Activated naive CD4-positive, alpha-beta T cell treated with anti-CD3 and anti-CD28 coated beads, Interleukin-2, amount 10 ng/mL, durations not matched to agents 7 days and 5 days (primary cell): ENCODE measurements around the gene MAPK1.
"Not testable (repeated sequence)": the region's sequence is repeated elsewhere in the genome, so short reads cannot be mapped to it uniquely, and the experiment has no call there.

ENCODE experiments used
- CTCF ChIA-PET: fragments of 350-600 bp; sonication (Branson Sonifier 250); formaldehyde crosslinking; loops from one replicate; lab custom pipeline; 2021; ENCODE audit warnings: antibody characterized with exemption; lab: Charles Lee
- DNase-seq: peaks from one replicate; pipeline ENCODE4 v3.0.0-alpha.2; 2020
- H3K27ac Mint-ChIP-seq: one replicate; pipeline ENCODE4 v1.8.0; 2021; ENCODE audit warnings: mild to moderate bottlenecking, moderate library complexity, mixed read lengths
- H3K27me3 Mint-ChIP-seq: one replicate; pipeline ENCODE4 v1.8.0; 2021; ENCODE audit warnings: mild to moderate bottlenecking, mixed read lengths
- H3K36me3 Mint-ChIP-seq: one replicate; pipeline ENCODE4 v1.8.0; 2021; ENCODE audit warnings: mixed read lengths
- H3K4me1 Mint-ChIP-seq: one replicate; pipeline ENCODE4 v1.8.0; 2021; ENCODE audit warnings: mixed read lengths
- H3K4me3 Mint-ChIP-seq: one replicate; pipeline ENCODE4 v1.8.0; 2021; ENCODE audit warnings: mild to moderate bottlenecking, moderate library complexity, mixed read lengths
- H3K9me3 Mint-ChIP-seq: one replicate; pipeline ENCODE4 v1.8.0; 2021; ENCODE audit warnings: mixed read lengths

Gene MAPK1

GRCh38 chr22:21867528-21868266 is at the start of gene MAPK1:
Gene MAPK1, minus strand, starts transcription at chr22:21867645. Its CDS starts 205 bp downstream, at chr22:21867440.
- Mint-ChIP-seq H3K36me3 (peaks cover 22% of the 10 kb centered on the region), H3K9me3 (no peaks in the 10 kb centered on the region), H3K27me3 (no peaks in the 10 kb centered on the region), H3K27ac (peak within 1 kb of the TSS; percentile 94), H3K4me3 (peak within 1 kb of the TSS; percentile 94), H3K4me1 (peaks cover 42% of the 10 kb centered on the region)
- peak; percentile 95 for DNase-seq
- CTCF ChIA-PET, result no interaction called here

GRCh38 chr22:21916309-21916918 is 49.0 kb upstream of the MAPK1 start:
- Mint-ChIP-seq H3K9me3 (no peaks in the 10 kb centered on the region), H3K36me3 (no peaks in the 10 kb centered on the region), H3K4me1 (no peaks in the 10 kb centered on the region), H3K27me3 (no peaks in the 10 kb centered on the region), H3K27ac (no peak overlapping the region), H3K4me3 (no peak overlapping the region)
- no peak for DNase-seq
- CTCF ChIA-PET, result interaction anchor here (1.0 kb wide), 1 partner anchor 149 kb away, joined by 3 read pairs; no protein-coding TSS in a partner anchor

- no peak overlapping the region for H3K27ac Mint-ChIP-seq
- H3K9me3 Mint-ChIP-seq, result no peaks in the 10 kb centered on the region
- H3K27me3 Mint-ChIP-seq, result no peaks in the 10 kb centered on the region
- H3K4me3 Mint-ChIP-seq, result no peak overlapping the region
- H3K4me1 Mint-ChIP-seq, result no peaks in the 10 kb centered on the region
- CTCF ChIA-PET, result interaction anchor here (1.0 kb wide), 1 partner anchor 149 kb away, joined by 3 read pairs; no protein-coding TSS in a partner anchor
- no peak for DNase-seq
- H3K36me3 Mint-ChIP-seq, result no peaks in the 10 kb centered on the region
These were observed 48.3 kb upstream of the MAPK1 start for GRCh38 chr22:21915624-21916308.

GRCh38 chr22:21914033-21914642 is 46.7 kb upstream of the MAPK1 start:
- H3K4me1 Mint-ChIP-seq, CTCF ChIA-PET, H3K27ac Mint-ChIP-seq, DNase-seq, H3K9me3 Mint-ChIP-seq, H3K27me3 Mint-ChIP-seq, H3K4me3 Mint-ChIP-seq, H3K36me3 Mint-ChIP-seq: not testable (repeated sequence)

- DNase-seq, H3K4me3 Mint-ChIP-seq, H3K27me3 Mint-ChIP-seq, H3K36me3 Mint-ChIP-seq, H3K4me1 Mint-ChIP-seq, H3K27ac Mint-ChIP-seq, CTCF ChIA-PET, H3K9me3 Mint-ChIP-seq: not testable (repeated sequence)
These were observed 42.9 kb upstream of the MAPK1 start for GRCh38 chr22:21910367-21910766.

- no peaks in the 10 kb centered on the region for H3K36me3 Mint-ChIP-seq
- no peaks in the 10 kb centered on the region for H3K27me3 Mint-ChIP-seq
- H3K4me1 Mint-ChIP-seq, result peaks cover 5% of the 10 kb centered on the region
- H3K4me3 Mint-ChIP-seq, result no peak overlapping the region
- DNase-seq, result no peak
- no peak overlapping the region for H3K27ac Mint-ChIP-seq
- no peaks in the 10 kb centered on the region for H3K9me3 Mint-ChIP-seq
- CTCF ChIA-PET, result no interaction called here
These were observed 42.4 kb upstream of the MAPK1 start for GRCh38 chr22:21909871-21910270.

- no peak overlapping the region for H3K4me3 Mint-ChIP-seq
- CTCF ChIA-PET, result interaction anchor here (1.3 kb wide), 1 partner anchor 65 kb away, joined by 4 read pairs; no protein-coding TSS in a partner anchor
These were observed 40.4 kb upstream of the MAPK1 start for GRCh38 chr22:21907638-21908522.

GRCh38 chr22:21905234-21905633 is 37.8 kb upstream of the MAPK1 start:
- H3K27me3 Mint-ChIP-seq, DNase-seq, H3K9me3 Mint-ChIP-seq, H3K36me3 Mint-ChIP-seq, H3K27ac Mint-ChIP-seq, CTCF ChIA-PET, H3K4me1 Mint-ChIP-seq, H3K4me3 Mint-ChIP-seq: not testable (repeated sequence)

More at GRCh38 chr22:21907638-21908522, 40.4 kb upstream of the MAPK1 start:
- no peaks in the 10 kb centered on the region for H3K27me3 Mint-ChIP-seq
- no peak overlapping the region for H3K27ac Mint-ChIP-seq
- peaks cover 5% of the 10 kb centered on the region for H3K4me1 Mint-ChIP-seq
- no peaks in the 10 kb centered on the region for H3K36me3 Mint-ChIP-seq
- DNase-seq, result no peak
- H3K9me3 Mint-ChIP-seq, result no peaks in the 10 kb centered on the region

- Mint-ChIP-seq H3K4me3 (no peak overlapping the region), H3K27ac (no peak overlapping the region), H3K27me3 (no peaks in the 10 kb centered on the region), H3K36me3 (no peaks in the 10 kb centered on the region), H3K9me3 (no peaks in the 10 kb centered on the region), H3K4me1 (no peaks in the 10 kb centered on the region)
- CTCF ChIA-PET, result no interaction called here
- no peak for DNase-seq
These were observed 36.9 kb upstream of the MAPK1 start for GRCh38 chr22:21904250-21904789.

GRCh38 chr22:21903283-21903682 is 35.8 kb upstream of the MAPK1 start:
- no peaks in the 10 kb centered on the region for H3K4me1 Mint-ChIP-seq
- H3K4me3 Mint-ChIP-seq, result no peak overlapping the region
- no peaks in the 10 kb centered on the region for H3K9me3 Mint-ChIP-seq
- H3K36me3 Mint-ChIP-seq, result no peaks in the 10 kb centered on the region
- no peaks in the 10 kb centered on the region for H3K27me3 Mint-ChIP-seq
- no peak overlapping the region for H3K27ac Mint-ChIP-seq
- DNase-seq, result no peak
- CTCF ChIA-PET, result no interaction called here

GRCh38 chr22:21902296-21903087 is 35.0 kb upstream of the MAPK1 start:
- H3K27me3 Mint-ChIP-seq, result no peaks in the 10 kb centered on the region
- no peak for DNase-seq
- no peaks in the 10 kb centered on the region for H3K9me3 Mint-ChIP-seq
- no peaks in the 10 kb centered on the region for H3K36me3 Mint-ChIP-seq
- CTCF ChIA-PET, result no interaction called here
- H3K27ac Mint-ChIP-seq, result no peak overlapping the region
- no peaks in the 10 kb centered on the region for H3K4me1 Mint-ChIP-seq
- H3K4me3 Mint-ChIP-seq, result no peak overlapping the region

GRCh38 chr22:21898354-21898896 is 31.0 kb upstream of the MAPK1 start:
- no peaks in the 10 kb centered on the region for H3K4me1 Mint-ChIP-seq
- no peaks in the 10 kb centered on the region for H3K9me3 Mint-ChIP-seq
- no peak overlapping the region for H3K4me3 Mint-ChIP-seq
- H3K27me3 Mint-ChIP-seq, result peaks cover 4% of the 10 kb centered on the region
- no peaks in the 10 kb centered on the region for H3K36me3 Mint-ChIP-seq
- CTCF ChIA-PET, result no interaction called here
- no peak for DNase-seq
- no peak overlapping the region for H3K27ac Mint-ChIP-seq
